Naive thymus-derived CD8-positive, alpha-beta T cell (primary cell): ENCODE data around the gene OR4Q2. TPM values are rescaled to one million over a fixed set of nuclear protein-coding genes. Genes with fewer than 3 reads are reported as not detected.
"Not testable (repeated sequence)": the region's sequence is repeated elsewhere in the genome, so short reads cannot be mapped to it uniquely, and the experiment has no call there.

Experiments used
- ATAC-seq, 2 donors: fragments of 150-1000 bp; cut with Tn5 transposase in 1 of 2; sonication (Bioruptor Pico), chemical (Tn5 transposase) in 1 of 2; 1 replicate in 1 of 2; 2 replicates in 1 of 2; pipeline ENCODE4 v1.10.0; 2021; ENCODE audit warnings: mild to moderate bottlenecking in 2 of 2, moderate library complexity in 2 of 2
- POLR2A ChIA-PET: fragments of 350-600 bp; sonication (Branson Sonifier 250); formaldehyde crosslinking; loops from one replicate; lab custom pipeline; 2021; ENCODE audit warnings: antibody characterized with exemption; lab: Charles Lee
- DNase-seq, 10 donors: peaks; one replicate each; pipeline versions ENCODE4 v3.0.0 to v3.0.0-alpha.2; 2020 to 2022
- H3K27ac Mint-ChIP-seq, 10 donors: one replicate each; pipeline ENCODE4 v1.8.0; 2020 to 2022; ENCODE audit warnings: mild to moderate bottlenecking in 10 of 10, mixed read lengths in 10 of 10, moderate library complexity in 4 of 10, inconsistent platforms in 1 of 10
- H3K27me3 Mint-ChIP-seq, 5 donors: one replicate each; pipeline ENCODE4 v1.8.0; 2021 to 2022; ENCODE audit warnings: mixed read lengths in 5 of 5
- H3K36me3 Mint-ChIP-seq, 3 donors: one replicate each; pipeline ENCODE4 v1.8.0; 2020 to 2022; ENCODE audit warnings: mixed read lengths in 3 of 3, mild to moderate bottlenecking in 2 of 3, inconsistent platforms in 1 of 3
- H3K4me1 Mint-ChIP-seq, 4 donors: one replicate each; pipeline ENCODE4 v1.8.0; 2021 to 2022; ENCODE audit warnings: mixed read lengths in 4 of 4
- H3K4me3 Mint-ChIP-seq, 10 donors: one replicate each; pipeline ENCODE4 v1.8.0; 2020 to 2022; ENCODE audit warnings: mild to moderate bottlenecking in 10 of 10, mixed read lengths in 10 of 10, moderate library complexity in 6 of 10, inconsistent platforms in 1 of 10
- H3K9me3 Mint-ChIP-seq, 9 donors: one replicate each; pipeline ENCODE4 v1.8.0; 2020 to 2022; ENCODE audit warnings: mixed read lengths in 9 of 9, mild to moderate bottlenecking in 3 of 9, inconsistent platforms in 1 of 9, moderate library complexity in 1 of 9
- polyA plus RNA-seq, 3 donors: library from polyadenylated mRNA; unstranded; fragments of 300-500 nt; fragmentation: Illumina TruSeq; gene quantifications; one replicate each; pipeline ENCODE4 v1.2.3, GENCODE V29; 2021
- total RNA-seq, 8 experiments: library from RNA in 2 of 8; stranded (reverse) in 2 of 8; gene quantifications; one replicate each; pipeline ENCODE4 v1.2.3 and lab custom pipeline; 2021 to 2026

Gene OR4Q2
- total RNA-seq (not detected), polyA plus RNA-seq (not detected), total RNA-seq (lab: John Stamatoyannopoulos, UW) (0 reads per million in 6 experiments)

- no peak for DNase-seq
- POLR2A ChIA-PET: no interaction called here
- Mint-ChIP-seq H3K4me3 (no peak within 1 kb of the TSS), H3K4me1 (no peaks in the 10 kb centered on the region), H3K9me3 (peaks cover 0 to 7% (median 0%) of the 10 kb centered on the region in 9 donors), H3K27ac (peak within 1 kb of the TSS in 1 of 10 donors; percentile 47), H3K27me3 (peaks cover 0 to 10% (median 3%) of the 10 kb centered on the region in 5 donors), H3K36me3 (peaks cover 0 to 4% (median 0%) of the 10 kb centered on the region in 3 donors)
- ATAC-seq: no peak
These were observed at the start of gene OR4Q2 for GRCh38 chr14:20001863-20002262. OR4Q2 (plus strand) TSS chr14:20002163.

GRCh38 chr14:19969735-19970134 is 32.2 kb upstream of the OR4Q2 start:
- peak in 1 of 2 donors; percentile 69 for ATAC-seq
- Mint-ChIP-seq H3K27ac (peak overlapping the region in 1 of 10 donors; percentile 29), H3K4me1 (peaks cover 9 to 32% (median 20%) of the 10 kb centered on the region in 4 donors)
- H3K9me3 Mint-ChIP-seq, H3K27me3 Mint-ChIP-seq, H3K36me3 Mint-ChIP-seq, H3K4me3 Mint-ChIP-seq, DNase-seq, POLR2A ChIA-PET: not testable (repeated sequence)

GRCh38 chr14:19974844-19975243 is 27.1 kb upstream of the OR4Q2 start:
- ATAC-seq (peak; percentile 80 to 99), DNase-seq (peak in 7 of 10 donors; percentile 1 to 74 (median 39))
- Mint-ChIP-seq H3K4me1 (peaks cover 20 to 46% (median 28%) of the 10 kb centered on the region in 4 donors), H3K9me3 (peaks cover 0 to 14% (median 3%) of the 10 kb centered on the region in 9 donors), H3K27ac (peak overlapping the region in 8 of 10 donors; percentile 7 to 87 (median 66)), H3K27me3 (no peaks in the 10 kb centered on the region), H3K4me3 (peak overlapping the region in 9 of 10 donors; percentile 8 to 74 (median 40)), H3K36me3 (peaks cover 0 to 10% (median 0%) of the 10 kb centered on the region in 3 donors)
- POLR2A ChIA-PET: no interaction called here

GRCh38 chr14:19975291-19975690 is 26.7 kb upstream of the OR4Q2 start, which contains the start of gene OR4K15:
OR4K15 (plus strand) TSS chr14:19975591; CDS start chr14:19975591, 0 bp downstream.
- no peak for DNase-seq
- no peaks in the 10 kb centered on the region for H3K27me3 Mint-ChIP-seq
- peaks cover 23 to 48% (median 27%) of the 10 kb centered on the region in 4 donors for H3K4me1 Mint-ChIP-seq

GRCh38 chr14:19993438-19993837 is 8.5 kb upstream of the OR4Q2 start:
- ATAC-seq (no peak), DNase-seq (no peak)
- Mint-ChIP-seq H3K4me1 (peaks cover 0 to 2% (median 0%) of the 10 kb centered on the region in 4 donors), H3K36me3 (peaks cover 0 to 12% (median 4%) of the 10 kb centered on the region in 3 donors), H3K9me3 (peaks cover 3 to 16% (median 8%) of the 10 kb centered on the region in 9 donors), H3K27ac (no peak overlapping the region), H3K27me3 (no peaks in the 10 kb centered on the region), H3K4me3 (no peak overlapping the region)
- POLR2A ChIA-PET: no interaction called here

More at GRCh38 chr14:19975291-19975690, 26.7 kb upstream of the OR4Q2 start, which contains the start of gene OR4K15:
- peaks cover 0 to 14% (median 4%) of the 10 kb centered on the region in 3 donors for H3K36me3 Mint-ChIP-seq
- H3K27ac Mint-ChIP-seq: peak within 1 kb of the TSS in 9 of 10 donors; percentile 0 to 87 (median 61)
- POLR2A ChIA-PET: no interaction called here
- ATAC-seq: no peak
- H3K9me3 Mint-ChIP-seq: peaks cover 0 to 14% (median 3%) of the 10 kb centered on the region in 9 donors
- H3K4me3 Mint-ChIP-seq: peak within 1 kb of the TSS in 9 of 10 donors; percentile 8 to 74 (median 56)

GRCh38 chr14:20002319-20002718 is 356 bp downstream of the OR4Q2 start:
- Mint-ChIP-seq H3K27ac (peak overlapping the region in 1 of 10 donors; percentile 47), H3K27me3 (peaks cover 0 to 10% (median 3%) of the 10 kb centered on the region in 5 donors), H3K4me1 (no peaks in the 10 kb centered on the region), H3K36me3 (peaks cover 0 to 4% (median 0%) of the 10 kb centered on the region in 3 donors), H3K4me3 (no peak overlapping the region), H3K9me3 (peaks cover 0 to 9% (median 0%) of the 10 kb centered on the region in 9 donors)
- no peak for ATAC-seq
- DNase-seq: no peak
- POLR2A ChIA-PET: no interaction called here

GRCh38 chr14:20008156-20008555 is 6.2 kb downstream of the OR4Q2 start:
- H3K36me3 Mint-ChIP-seq: peaks cover 0 to 11% (median 2%) of the 10 kb centered on the region in 3 donors
- peaks cover 0 to 1% (median 0%) of the 10 kb centered on the region in 4 donors for H3K4me1 Mint-ChIP-seq
- peaks cover 0 to 5% (median 3%) of the 10 kb centered on the region in 5 donors for H3K27me3 Mint-ChIP-seq
- H3K4me3 Mint-ChIP-seq: no peak overlapping the region
- no peak for DNase-seq
- H3K27ac Mint-ChIP-seq: peak overlapping the region in 1 of 10 donors; percentile 57
- POLR2A ChIA-PET: no interaction called here
- ATAC-seq: no peak
- H3K9me3 Mint-ChIP-seq: peaks cover 0 to 21% (median 12%) of the 10 kb centered on the region in 9 donors

- peaks cover 0 to 4% (median 0%) of the 10 kb centered on the region in 3 donors for H3K36me3 Mint-ChIP-seq
These were observed 17.4 kb downstream of the OR4Q2 start, which contains the start of gene OR4K14 for GRCh38 chr14:20019257-20019865. OR4K14 (minus strand) TSS chr14:20019307; CDS start chr14:20015193, 4,114 bp downstream.

GRCh38 chr14:20031058-20031457 is 29.1 kb downstream of the OR4Q2 start:
- H3K27me3 Mint-ChIP-seq: peaks cover 0 to 6% (median 2%) of the 10 kb centered on the region in 5 donors
- H3K27ac Mint-ChIP-seq: no peak overlapping the region
- H3K36me3 Mint-ChIP-seq: no peaks in the 10 kb centered on the region
- POLR2A ChIA-PET: no interaction called here
- H3K4me3 Mint-ChIP-seq: no peak overlapping the region
- no peak for DNase-seq
- no peak for ATAC-seq
- peaks cover 0 to 4% (median 0%) of the 10 kb centered on the region in 9 donors for H3K9me3 Mint-ChIP-seq
- no peaks in the 10 kb centered on the region for H3K4me1 Mint-ChIP-seq

More at GRCh38 chr14:20019257-20019865, 17.4 kb downstream of the OR4Q2 start, which contains the start of gene OR4K14:
- DNase-seq: no peak
- H3K27me3 Mint-ChIP-seq: peaks cover 0 to 5% (median 0%) of the 10 kb centered on the region in 5 donors
- H3K27ac Mint-ChIP-seq: no peak within 1 kb of the TSS
- POLR2A ChIA-PET: no interaction called here
- ATAC-seq: no peak
- H3K4me1 Mint-ChIP-seq: peaks cover 0 to 3% (median 0%) of the 10 kb centered on the region in 4 donors
- no peak within 1 kb of the TSS for H3K4me3 Mint-ChIP-seq
- H3K9me3 Mint-ChIP-seq: peaks cover 0 to 8% (median under 1%) of the 10 kb centered on the region in 9 donors

- ATAC-seq (no peak), DNase-seq (no peak)
- Mint-ChIP-seq H3K27ac (no peak overlapping the region), H3K9me3 (peaks cover 0 to 14% (median 5%) of the 10 kb centered on the region in 9 donors), H3K36me3 (no peaks in the 10 kb centered on the region), H3K4me3 (no peak overlapping the region), H3K4me1 (peaks cover 0 to 2% (median 0%) of the 10 kb centered on the region in 4 donors), H3K27me3 (peaks cover 0 to 6% (median 0%) of the 10 kb centered on the region in 5 donors)
- POLR2A ChIA-PET: no interaction called here
These were observed 33.5 kb downstream of the OR4Q2 start for GRCh38 chr14:20035449-20035848.

GRCh38 chr14:20035938-20036337 is 34.0 kb downstream of the OR4Q2 start, which contains the start of gene OR4K13:
OR4K13 (minus strand) TSS chr14:20036038; CDS start chr14:20034758, 1,280 bp downstream.
- H3K27me3 Mint-ChIP-seq: peaks cover 0 to 6% (median 0%) of the 10 kb centered on the region in 5 donors
- H3K27ac Mint-ChIP-seq: no peak within 1 kb of the TSS
- no peak for DNase-seq
- no peak for ATAC-seq
- H3K9me3 Mint-ChIP-seq: peaks cover 0 to 17% (median 5%) of the 10 kb centered on the region in 9 donors
- POLR2A ChIA-PET: no interaction called here
- no peak within 1 kb of the TSS for H3K4me3 Mint-ChIP-seq
- peaks cover 0 to 2% (median 0%) of the 10 kb centered on the region in 4 donors for H3K4me1 Mint-ChIP-seq
- H3K36me3 Mint-ChIP-seq: no peaks in the 10 kb centered on the region

GRCh38 chr14:20044243-20044642 is 42.3 kb downstream of the OR4Q2 start:
- Mint-ChIP-seq H3K27ac (no peak overlapping the region), H3K36me3 (no peaks in the 10 kb centered on the region), H3K9me3 (peaks cover 0 to 22% (median 7%) of the 10 kb centered on the region in 9 donors), H3K4me1 (no peaks in the 10 kb centered on the region), H3K4me3 (no peak overlapping the region), H3K27me3 (peaks cover 2 to 27% (median 5%) of the 10 kb centered on the region in 5 donors)
- POLR2A ChIA-PET: no interaction called here
- ATAC-seq (no peak), DNase-seq (no peak)
